GM12873 (cell line): ENCODE measurements around the gene OR51M1.

Source experiments
- CTCF ChIP-seq: IDR thresholded peaks from 2 replicates; pipeline ENCODE4 v1.5.1; 2012; ENCODE audit warnings: low read depth, mild to moderate bottlenecking, moderate library complexity, low read length, control low read depth; ENCODE audit not compliant: insufficient read depth; ENCODE audit errors: missing control alignments

Gene OR51M1

GRCh38 chr11:5349550-5349949 lies 34.1 kb upstream of the OR51M1 start:
- TF ChIP-seq CTCF = no peak

GRCh38 chr11:5351208-5351607 lies 32.4 kb upstream of the OR51M1 start, which contains the start of gene OR51B6:
TSS of gene OR51B6 (plus strand) at chr11:5351508. CDS start at chr11:5351508, 0 bp downstream.
- no peak for TF ChIP-seq CTCF

- no peak for TF ChIP-seq CTCF
These were observed 21.5 kb upstream of the OR51M1 start for GRCh38 chr11:5362017-5362625.

- TF ChIP-seq CTCF = no peak
These were observed 19.9 kb upstream of the OR51M1 start for GRCh38 chr11:5363679-5364078.

- TF ChIP-seq CTCF = no peak
These were observed 19.4 kb upstream of the OR51M1 start for GRCh38 chr11:5364214-5364613.

- TF ChIP-seq CTCF = peak; percentile 21
These were observed 17.2 kb upstream of the OR51M1 start for GRCh38 chr11:5366365-5366764.

- TF ChIP-seq CTCF = no peak
These were observed 16.8 kb upstream of the OR51M1 start for GRCh38 chr11:5366856-5367255.
